ENCODE measurements around the gene STAC.

DNA sequence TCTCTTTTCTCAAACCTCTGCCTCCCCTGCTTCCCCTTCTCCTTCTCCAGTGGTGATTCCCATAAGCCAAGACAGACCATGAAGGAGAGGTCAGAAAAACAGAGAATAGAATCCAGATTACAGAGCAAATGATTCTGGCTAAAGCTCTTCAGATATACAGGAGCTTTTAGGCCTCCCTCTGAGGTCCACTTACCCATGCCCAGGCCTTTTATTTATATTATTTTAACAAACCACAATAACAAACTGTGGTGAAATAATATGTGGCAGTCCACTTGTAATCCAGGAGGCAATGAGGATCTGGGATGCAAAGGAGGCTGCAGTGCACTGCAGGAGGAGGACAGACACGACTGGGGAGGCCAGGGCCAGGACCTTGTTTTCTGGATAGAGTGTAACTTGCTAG, 104.1 kb downstream of the STAC start:
- TF ChIP-seq, protein P1, sequence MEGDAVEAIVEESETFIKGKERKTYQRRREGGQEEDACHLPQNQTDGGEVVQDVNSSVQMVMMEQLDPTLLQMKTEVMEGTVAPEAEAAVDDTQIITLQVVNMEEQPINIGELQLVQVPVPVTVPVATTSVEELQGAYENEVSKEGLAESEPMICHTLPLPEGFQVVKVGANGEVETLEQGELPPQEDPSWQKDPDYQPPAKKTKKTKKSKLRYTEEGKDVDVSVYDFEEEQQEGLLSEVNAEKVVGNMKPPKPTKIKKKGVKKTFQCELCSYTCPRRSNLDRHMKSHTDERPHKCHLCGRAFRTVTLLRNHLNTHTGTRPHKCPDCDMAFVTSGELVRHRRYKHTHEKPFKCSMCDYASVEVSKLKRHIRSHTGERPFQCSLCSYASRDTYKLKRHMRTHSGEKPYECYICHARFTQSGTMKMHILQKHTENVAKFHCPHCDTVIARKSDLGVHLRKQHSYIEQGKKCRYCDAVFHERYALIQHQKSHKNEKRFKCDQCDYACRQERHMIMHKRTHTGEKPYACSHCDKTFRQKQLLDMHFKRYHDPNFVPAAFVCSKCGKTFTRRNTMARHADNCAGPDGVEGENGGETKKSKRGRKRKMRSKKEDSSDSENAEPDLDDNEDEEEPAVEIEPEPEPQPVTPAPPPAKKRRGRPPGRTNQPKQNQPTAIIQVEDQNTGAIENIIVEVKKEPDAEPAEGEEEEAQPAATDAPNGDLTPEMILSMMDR (IDR thresholded peaks at IDR 0.05; ENCODE audit: extremely low read depth in 1 of 2, insufficient read depth in 1 of 2, low read depth in 1 of 2, low read length in 2 of 2): no peak
- TF ChIP-seq FOS (IDR thresholded peaks at IDR 0.05; ENCODE audit: borderline replicate concordance, insufficient read depth, low read length): no peak
- no peak for TF ChIP-seq POLR2AphosphoS5 (IDR thresholded peaks at IDR 0.05; ENCODE audit: insufficient read depth, low read depth, low read length)
- TF ChIP-seq POLR2A (IDR thresholded peaks at IDR 0.05; ENCODE audit: low read depth, low read length): no peak

Data from endothelial cell of umbilical vein (primary cell).